ENCODE measurements around the gene NUDT16L1.

GRCh38 chr16:4656221-4656620 lies 37.1 kb upstream of the NUDT16L1 start:
- TF ChIP-seq EZH2 (IDR thresholded peaks at IDR 0.05; ENCODE audit: low read length, unreplicated experiment) (no peak), CTCF (conservative IDR thresholded peaks at IDR 0.05; ENCODE audit: low read depth, low read length) (no peak), EZH2phosphoT487 (IDR thresholded peaks at IDR 0.05; ENCODE audit: borderline replicate concordance, low read length) (no peak)

Data from PC-3 (cell line).